ENCODE data around the gene CAPZB.

CAPZB gene

DNA sequence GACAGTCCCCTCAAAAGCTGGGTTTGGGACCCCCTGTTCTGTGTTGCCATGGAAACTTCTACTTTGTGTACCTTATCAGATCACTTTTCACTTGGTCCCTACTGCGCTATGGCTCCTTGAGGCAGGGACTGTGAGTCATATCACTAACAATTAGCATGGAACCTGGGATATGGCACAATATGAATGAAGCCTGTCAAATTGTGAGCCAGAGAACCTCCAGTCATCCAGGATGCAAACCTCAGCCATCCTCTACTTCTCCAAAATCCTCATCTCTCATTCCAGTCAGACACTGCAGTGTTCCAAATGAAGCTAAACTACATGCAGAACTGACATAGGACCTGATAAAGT is 11.2 kb upstream of the CAPZB start:
- DNase-seq: no peak

DNA sequence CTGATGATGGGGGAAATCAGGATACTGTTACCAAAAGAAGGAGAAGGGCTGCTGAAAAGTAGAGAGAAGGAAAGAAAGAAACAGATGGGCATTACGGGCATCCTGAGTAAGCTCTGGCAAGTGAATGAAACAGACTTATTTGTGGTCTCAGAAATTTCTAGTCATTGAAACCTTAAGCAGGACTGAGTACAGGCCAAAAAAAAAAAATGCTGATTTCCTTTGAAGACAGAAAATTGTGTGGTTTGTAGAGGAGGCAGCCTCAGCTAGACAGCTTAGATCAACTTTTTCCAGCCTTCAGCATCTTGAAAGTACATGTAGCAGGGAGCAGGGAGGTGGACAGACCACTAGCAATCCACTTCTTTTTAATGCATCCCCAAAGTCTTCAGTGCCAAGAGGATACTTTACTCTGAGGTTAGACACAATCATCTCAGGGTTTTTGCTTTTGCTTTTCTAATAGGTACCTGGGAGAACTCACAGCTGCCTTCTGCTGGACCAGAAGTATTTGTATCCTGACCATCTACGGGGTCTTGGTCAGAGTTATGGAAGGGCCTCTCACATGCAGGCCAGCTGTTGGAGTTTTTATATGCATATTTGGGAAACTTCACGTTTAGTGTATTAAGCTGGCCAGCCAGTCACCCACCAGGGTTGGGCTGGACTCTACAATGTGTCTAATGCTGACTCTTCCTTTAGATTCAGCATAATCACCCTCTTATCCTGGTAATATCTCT is 10.6 kb upstream of the CAPZB start:
- DNase-seq: no peak

DNA sequence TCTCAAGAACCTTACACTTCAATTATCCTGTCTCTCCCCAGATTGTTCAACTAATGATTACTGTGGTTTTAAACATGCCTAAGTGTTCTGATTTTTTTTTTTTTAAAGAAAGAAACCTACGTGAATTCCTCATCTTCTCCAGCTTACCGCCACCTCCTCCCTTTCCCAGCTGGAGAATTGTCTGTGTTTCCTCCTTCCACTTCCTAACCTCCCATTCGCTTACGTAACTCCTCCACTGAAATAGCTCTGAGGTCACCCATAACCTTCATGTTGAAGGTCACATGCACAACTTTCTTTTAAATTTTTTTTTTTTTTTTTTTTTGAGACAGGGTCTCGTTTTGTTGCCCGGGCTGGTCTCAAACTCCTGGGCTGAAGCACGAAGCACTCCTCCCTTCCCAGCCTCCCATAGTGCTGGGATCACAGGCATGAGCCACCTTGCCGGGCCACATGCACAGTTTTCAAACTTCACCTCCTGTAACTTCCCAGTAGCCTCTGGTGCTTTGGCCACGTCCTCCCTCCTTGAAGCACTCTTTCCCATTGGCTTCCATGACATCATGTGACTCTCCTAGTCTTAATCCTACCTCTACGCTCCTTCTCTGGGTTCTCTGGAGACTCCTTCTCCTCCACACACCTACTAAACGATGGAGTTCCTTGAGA is 9.8 kb upstream of the CAPZB start:
- DNase-seq: peak; percentile 23

DNA sequence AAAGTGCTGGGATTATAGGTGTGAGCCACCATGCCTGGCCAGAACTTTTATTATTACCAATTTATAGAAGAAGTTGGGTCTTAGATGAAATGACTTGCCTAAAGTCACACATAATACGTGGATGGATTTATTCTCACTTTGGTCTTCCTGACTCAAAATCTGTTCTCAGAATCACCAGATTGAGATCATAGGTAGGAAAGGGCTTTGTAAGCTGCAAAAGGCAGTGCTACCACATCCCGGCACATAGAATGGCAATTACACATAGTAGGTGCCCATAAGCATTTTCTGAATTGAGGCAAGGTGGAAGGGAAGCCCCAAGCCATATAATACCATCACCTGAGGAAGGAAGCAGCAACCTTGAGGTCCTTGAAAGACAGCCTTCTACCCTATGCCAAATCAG is 8.2 kb upstream of the CAPZB start:
- no peak for DNase-seq

DNA sequence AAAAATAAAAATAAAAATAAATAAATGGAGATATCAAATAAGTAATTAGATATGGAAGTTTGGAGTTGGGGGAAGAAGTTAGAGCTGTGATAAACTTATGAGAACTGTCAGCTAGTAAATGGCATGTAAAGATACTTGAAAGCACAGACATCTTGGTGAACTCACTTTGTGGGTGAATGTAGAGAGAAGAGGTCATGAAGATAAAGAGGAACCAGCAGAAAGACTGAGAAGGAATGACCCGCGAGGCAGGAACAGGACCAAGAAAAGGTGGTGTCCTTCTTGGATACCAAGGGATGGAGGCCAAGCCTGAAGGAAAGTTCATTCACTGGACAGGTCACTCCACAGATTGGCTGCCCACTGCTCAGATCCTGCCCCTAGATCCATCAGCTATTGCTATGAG is 4.7 kb upstream of the CAPZB start:
- no peak for DNase-seq

DNA sequence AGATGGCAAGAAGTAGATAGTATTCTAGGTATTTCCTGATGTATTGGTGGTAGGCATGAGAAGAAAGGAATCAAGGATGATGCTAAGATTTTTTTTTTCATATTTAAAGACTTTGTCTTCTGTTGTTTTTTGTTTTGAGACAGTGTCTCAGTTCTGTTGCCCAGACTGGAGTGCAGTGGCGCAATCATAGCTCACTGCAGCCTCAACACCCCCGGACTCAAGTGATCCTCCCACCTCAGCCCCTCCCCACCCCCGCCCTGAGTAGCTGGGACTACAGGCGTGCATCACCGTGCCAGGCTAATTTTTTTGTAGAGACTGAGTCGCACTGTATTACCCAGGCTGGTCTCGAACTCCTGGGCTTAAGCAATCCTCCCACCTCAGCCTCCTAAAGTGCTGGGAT is 2.8 kb upstream of the CAPZB start:
- no peak for DNase-seq

DNA sequence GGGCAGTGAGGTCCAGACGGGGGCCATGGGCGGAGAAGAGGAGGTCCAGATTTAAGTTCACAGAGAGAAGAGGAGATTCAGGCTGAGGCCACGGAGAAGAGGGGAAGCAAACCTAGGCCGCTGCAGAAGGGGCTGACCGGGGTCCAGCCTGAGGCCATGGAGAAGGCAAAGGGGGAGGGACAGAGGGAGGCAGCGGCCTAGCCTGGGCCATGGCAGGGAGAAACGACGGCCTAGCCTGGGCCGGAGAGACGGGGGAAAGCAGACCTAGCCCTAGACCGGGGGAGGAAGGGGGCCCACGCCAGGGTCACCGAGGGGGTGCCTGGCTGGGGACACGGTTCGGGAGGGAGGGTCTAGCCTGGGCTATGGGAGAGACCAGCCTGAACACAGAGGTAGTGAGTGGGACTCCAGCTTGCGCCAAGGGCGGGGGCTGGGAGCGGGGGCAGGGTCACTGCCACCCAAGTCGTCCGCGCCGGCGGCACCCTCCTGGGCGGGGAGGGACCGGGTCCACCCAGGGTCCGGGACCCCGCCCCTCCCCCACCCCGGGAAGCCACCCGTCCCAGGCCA is 459 bp downstream of the CAPZB start:
- no peak for DNase-seq

DNA sequence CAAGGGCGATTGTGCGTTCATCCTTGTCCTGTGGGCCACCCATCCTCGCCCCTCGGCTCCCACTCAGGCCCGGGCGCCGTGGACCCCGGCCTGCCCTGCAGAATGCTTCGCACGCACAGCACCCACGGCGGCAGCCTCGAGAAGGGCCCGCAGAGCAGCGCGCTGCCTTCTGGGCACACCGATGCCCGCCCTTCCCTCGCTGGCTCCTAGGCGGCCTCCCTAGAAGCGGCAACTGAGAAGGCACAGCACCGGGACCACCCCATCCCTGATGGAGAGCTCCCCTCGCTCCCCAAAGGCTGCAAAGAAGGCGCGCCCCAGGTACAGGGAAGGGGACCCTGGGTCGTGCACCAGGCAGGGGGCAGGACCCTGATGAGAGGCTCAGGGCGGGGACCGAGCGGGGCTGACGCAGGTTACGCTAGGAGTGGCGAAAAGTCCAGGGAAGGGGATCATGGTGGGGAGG is 971 bp downstream of the CAPZB start:
- DNase-seq: no peak

DNA sequence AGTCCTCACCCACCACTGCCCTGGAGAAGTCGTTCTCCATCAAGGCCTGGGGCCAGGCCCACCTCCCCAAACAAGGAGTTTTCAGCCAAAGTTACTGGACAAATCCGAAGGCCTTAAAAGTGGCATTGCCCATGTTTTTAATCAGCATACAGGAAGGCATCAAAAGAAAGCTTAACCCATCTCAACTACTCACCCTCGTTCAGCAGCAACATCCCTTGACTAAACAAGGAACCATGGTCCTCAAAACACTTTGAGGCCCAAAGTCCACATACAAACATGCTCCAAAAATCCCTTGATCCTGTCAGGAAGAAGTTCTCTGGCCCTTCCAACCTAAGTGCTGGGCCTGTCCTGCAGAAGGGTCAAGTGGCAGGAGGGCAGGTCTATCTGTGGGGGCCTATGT is 1.6 kb downstream of the CAPZB start:
- DNase-seq: no peak

DNA sequence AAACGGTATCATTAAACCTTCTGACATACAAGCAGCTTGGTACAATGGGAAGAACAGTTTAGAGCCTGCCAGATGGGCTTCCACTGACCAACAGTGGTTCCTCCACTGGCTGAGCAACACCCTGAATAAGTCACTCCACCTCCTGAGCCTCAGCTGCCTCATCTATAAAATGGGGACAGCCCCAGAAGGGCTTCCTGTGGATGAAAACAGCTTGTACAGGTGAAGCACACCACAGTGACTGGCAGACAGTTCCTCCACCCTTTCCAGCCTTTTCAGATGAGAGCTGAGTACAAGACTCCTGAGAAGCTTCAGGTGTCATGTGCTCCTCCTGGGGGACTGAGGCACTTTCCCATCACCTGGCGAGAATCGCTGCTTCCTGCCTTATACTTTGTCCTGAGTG is 2.1 kb downstream of the CAPZB start:
- DNase-seq: no peak

DNA sequence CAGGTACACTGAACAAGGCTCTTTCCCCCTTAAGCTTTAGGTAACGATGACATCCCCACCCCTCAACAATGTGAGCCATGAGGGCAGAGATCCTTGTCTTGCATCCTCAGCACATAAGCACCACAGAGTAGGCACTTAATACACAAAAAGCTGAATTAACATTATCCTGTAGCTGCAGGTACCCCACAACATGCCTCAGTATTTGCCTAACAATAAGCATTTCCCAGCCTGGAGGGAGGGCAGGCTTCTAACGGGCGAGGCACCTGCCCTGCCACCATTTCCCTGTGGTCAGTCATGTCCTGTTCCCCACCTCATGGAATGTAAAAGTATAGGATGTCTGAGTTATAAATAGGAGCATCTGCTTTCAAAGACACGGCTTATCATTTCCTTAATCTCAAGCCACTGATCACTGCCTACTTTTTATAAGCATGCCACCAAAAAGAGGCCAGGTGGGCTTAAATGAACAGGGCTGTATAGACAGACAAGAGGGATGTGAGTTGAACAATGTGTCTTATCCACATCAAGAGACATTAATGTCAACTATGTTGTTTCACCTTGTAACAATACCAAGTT is 3.4 kb downstream of the CAPZB start:
- DNase-seq: no peak

DNA sequence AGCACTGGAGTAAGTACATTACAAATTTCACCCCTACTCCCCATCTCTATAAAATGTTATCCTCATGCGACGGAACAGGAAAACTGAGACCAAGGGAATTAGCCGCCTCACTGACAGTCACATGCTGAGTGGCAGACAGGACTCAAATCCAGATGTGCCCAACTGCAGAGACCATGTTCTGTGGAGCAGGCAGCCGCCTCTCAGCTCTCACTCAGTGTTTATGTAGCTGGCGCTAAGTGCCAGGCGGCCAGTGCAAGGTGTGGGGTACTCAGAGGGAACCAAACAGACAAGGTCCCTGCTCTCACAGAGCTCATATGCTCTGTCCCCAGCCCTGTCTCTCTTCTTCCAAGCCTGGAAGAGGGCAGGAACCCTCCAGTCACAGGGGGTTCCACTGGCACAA is 5.1 kb downstream of the CAPZB start:
- no peak for DNase-seq

DNA sequence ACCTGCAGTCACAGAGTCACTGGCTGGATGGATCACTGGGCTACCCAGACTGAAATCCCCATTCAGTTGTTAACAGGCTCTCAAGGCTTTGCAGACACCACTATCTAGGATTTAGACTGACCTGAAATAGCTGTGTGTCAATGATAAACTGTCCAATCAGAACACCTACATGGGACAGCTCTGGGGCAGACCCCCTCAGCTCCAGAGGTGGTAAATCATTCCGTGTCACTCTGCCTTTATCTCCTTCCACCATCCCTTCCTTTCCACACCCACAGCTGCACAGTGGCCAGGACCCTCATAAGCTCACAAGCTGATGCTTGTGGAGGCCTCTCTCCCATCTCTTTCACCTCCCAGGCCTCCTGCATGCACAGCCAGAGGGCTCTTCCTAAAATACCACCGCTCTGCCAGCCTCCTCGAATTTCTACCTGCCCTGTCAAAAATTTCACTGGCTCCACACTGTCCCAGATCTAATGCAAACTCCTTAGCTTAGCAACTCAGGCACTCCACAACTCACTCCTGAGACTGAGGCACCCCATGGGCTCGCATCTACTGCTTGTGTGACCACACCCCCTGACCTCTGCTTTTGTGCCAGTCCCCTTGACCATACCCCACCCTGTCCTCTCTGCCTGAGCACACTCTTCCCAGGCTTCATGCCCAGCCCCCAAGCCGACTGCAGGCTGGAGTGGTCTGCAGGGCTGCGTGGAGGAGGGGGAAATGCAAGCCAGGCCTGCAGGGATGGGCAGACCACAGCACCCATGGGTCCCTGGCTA is 5.8 kb downstream of the CAPZB start:
- DNase-seq: no peak

DNA sequence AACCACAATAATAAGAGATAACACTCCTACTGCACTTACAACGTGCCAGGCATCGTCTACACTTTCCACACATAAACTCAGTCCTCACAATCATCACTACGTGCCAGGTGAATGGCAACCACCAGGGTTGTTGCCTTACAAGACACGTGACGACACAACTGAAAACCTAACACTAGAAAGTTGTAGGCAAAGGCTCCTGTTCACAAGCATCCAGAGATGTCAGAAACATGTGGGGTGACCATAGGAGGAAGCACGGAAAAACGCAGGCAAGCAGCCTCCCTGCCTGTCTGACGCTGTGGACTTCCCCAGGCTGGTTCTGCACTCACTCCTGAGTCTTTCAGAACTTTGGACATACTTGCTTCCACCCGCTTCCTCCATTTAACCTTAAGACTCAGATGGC is 7.0 kb downstream of the CAPZB start:
- DNase-seq: no peak

DNA sequence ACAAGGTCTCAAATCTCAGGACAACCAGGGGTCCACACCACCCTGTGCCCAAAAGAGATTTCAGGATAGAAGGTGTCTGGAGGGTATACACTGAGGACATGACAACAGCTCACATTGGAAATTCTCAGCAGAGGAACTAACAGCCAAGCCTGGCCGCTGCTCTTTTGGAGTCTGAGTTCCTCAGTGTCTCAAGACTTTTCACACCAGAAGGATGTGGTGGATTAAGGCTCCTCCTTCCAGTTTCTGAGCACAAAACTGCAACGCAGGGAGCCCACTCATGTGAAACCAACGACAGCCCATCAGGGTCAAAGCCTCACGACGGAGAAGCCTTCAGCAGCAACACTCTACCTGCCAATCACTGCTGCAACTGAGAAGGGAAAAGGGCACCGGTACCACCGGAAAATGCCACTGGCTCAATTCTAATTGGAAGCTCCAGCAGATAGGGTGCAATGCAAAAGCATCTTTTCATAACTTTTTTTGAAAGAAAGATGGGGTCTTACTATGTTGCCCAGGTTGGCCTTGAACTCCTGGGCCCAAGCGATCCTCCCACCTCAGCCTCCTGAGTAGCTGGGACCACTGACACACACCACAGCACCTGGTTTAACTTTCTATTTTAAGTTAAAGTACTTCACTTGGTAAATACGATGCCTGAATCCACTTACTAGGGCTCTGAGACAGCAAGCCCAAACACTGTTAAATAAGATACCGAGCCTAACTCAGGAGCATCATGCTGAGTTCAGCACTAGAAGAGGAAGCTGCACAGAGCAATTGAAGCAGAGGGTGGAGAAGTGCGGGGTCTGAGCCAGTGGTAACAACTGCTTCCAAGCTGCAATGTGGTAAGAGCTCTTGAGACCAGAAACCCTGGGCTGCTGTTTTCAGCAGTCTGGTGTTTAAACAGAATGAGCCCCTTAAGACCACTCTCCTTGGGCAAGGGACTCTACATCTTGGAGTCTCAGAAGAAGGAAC is 7.8 kb downstream of the CAPZB start:
- no peak for DNase-seq

DNA sequence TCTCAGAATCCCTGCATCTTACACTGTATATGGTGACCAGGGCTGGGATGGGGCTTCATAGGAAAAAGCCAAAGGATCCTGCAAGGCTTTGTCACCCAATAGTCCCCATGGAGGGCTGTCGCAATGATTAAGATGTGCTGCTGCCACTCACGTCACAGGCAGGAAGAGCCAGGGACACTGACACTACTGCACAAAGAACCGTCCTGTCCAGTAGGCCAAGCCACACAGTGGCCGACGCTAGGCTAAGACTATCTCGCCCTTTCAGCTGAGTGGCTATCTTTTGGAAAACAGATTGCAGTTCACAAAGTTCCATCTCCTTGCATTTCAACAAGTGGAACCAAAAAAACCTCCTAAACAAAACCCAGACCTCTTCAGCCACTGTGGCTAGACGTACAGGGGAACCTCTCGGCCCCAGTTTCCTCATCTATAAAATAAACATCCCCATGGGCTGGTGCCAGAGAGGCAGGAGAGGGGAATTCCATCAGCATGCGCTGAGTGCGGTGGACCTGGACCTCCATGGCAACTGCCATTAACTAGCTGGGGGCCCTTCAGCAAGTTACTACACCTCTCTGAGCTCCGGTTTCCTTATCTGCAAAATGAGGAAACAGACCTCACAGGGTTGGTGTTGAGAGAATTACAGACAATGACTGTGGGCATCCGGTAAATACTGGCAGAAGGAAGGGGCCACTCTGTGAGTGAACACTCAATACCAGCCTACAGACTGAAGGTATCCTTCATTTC is 8.7 kb downstream of the CAPZB start:
- DNase-seq: no peak

DNA sequence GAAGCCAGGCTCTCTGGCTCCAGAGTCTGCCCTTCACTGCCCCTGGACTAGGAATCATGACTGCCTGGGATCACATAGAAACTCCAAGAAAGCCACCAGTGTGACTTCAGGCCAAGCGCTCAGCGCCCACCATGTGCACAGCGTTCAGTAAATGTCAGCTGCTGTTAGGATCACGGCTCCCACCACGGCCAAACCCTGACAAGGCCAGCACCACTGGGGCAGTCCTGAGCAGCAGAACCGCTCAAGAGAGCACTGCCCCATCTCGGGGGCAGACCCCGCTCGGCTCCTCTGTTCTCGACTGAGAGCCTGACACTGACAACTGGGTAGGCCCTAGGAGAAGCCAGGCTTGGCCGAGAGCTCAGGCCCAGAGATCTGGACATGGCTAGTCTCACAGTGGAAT is 10.0 kb downstream of the CAPZB start:
- no peak for DNase-seq

DNA sequence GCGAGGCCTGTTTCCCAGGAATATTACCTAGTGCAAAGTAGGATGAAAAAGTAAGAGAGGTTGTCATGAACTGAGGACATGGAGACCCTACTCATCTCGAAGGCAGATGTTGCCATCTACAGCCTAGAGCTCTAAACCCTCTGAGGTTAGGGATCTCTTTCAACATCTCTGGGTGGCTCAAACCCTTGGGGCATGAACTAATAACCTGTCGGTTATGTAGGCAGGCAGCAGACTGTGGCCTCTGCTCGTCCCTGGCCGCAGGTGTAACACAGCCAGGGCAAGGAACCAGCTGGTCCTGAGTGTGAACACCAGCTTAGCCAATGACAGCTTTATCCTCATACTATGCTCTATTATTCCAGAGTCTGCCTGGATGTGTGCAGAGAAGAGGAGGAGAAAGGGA is 13.2 kb downstream of the CAPZB start:
- no peak for DNase-seq

DNA sequence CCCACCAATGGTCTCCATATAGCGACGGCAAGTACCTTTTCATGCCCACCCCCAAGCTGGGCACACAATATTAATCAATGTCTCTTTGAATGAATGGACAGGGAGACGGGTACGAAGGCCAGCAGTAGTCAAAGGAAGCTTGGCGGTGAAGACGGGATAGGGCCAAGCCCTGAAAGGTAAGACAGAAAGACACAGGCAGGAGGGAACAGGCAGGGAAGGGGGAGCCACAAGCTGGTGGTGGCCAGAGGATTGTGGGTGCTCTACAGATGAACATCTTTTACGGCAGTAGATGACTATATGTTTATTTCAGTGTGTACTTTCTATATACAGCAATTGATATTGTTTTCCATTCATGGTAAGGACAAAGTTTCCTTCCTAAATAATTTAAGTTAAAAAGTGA is 16.3 kb downstream of the CAPZB start:
- DNase-seq: no peak

DNA sequence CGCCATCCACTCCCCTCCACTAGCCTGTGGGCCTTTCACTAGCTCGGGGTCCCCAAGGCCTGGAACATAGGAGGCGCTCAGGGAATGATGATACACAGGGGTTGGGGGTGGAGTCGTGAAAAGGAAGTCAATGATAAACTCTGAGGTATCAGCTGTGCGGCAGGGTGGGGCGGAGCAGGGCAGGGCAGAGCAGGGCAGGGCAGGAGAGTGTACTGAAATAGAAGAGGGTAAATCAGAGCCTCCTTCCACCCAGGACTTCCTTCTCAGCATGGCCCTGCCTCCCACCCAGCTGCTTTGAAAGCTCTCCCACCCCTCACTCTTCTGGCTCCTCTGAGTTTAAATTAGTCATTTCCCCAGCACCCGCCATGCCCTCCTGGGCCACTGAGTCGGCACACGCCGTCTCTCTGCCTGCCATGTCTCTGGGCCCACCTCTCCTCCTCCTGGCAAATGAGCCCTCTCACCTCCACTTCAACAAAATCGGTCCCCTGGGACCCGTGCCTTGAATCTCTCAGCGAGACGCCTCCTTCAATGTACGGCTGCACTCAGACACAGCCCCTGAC is 16.9 kb downstream of the CAPZB start:
- no peak for DNase-seq
